CD14-positive monocyte (primary cell): ENCODE data around the gene TRIOBP. TPM values are rescaled to one million over a fixed set of nuclear protein-coding genes. Genes with fewer than 3 reads are reported as not detected.

Source experiments
- DNase-seq, 3 donors: peaks; one replicate each; pipeline ENCODE4 v3.0.0-alpha.2; 2011 to 2022
- H2AFZ ChIP-seq: 2 replicates; pipeline ENCODE4 v1.6.0; 2012; ENCODE audit warnings: mild to moderate bottlenecking, low read depth, low read length, inconsistent platforms; ENCODE audit not compliant: insufficient read depth, poor library complexity, severe bottlenecking
- H3K27ac ChIP-seq, 2 donors: 1 replicate in 1 of 2; 2 replicates in 1 of 2; pipeline ENCODE4 v1.5.1; 2012 to 2013; ENCODE audit warnings: low read length in 2 of 2, control low read depth in 1 of 2, inconsistent platforms in 1 of 2, low read depth in 1 of 2, mild to moderate bottlenecking in 1 of 2
- H3K27me3 ChIP-seq, 2 donors: one replicate each; pipeline versions ENCODE4 v1.6.0 to v1.6.1; 2011 to 2013; ENCODE audit warnings: low read length in 2 of 2; ENCODE audit not compliant: control insufficient read depth in 2 of 2, insufficient read depth in 2 of 2
- H3K36me3 ChIP-seq, 2 donors: replicated peaks in 1 of 2; 1 replicate in 1 of 2; 2 replicates in 1 of 2; pipeline versions ENCODE4 v1.5.1 to v1.6.1; 2012 to 2013; ENCODE audit warnings: low read length in 2 of 2, control low read depth in 1 of 2, inconsistent platforms in 1 of 2, mild to moderate bottlenecking in 1 of 2; ENCODE audit not compliant: insufficient read depth in 2 of 2, control insufficient read depth in 1 of 2
- H3K4me1 ChIP-seq, 2 donors: 1 replicate in 1 of 2; 2 replicates in 1 of 2; pipeline versions ENCODE4 v1.5.1 to v1.6.1; 2012 to 2013; ENCODE audit warnings: low read length in 2 of 2, control low read depth in 1 of 2, inconsistent platforms in 1 of 2, mild to moderate bottlenecking in 1 of 2, moderate library complexity in 1 of 2; ENCODE audit not compliant: insufficient read depth in 2 of 2, control insufficient read depth in 1 of 2
- H3K4me2 ChIP-seq: replicated peaks from 2 replicates; pipeline ENCODE3; 2012; ENCODE audit warnings: low read length, moderate library complexity, mild to moderate bottlenecking; ENCODE audit not compliant: poor library complexity, severe bottlenecking; ENCODE audit errors: extremely low read depth
- H3K4me3 ChIP-seq, 3 experiments: fragments of 200-600 bp in 1 of 3; sonication (generic) in 1 of 3; replicated peaks in 1 of 3; 1 replicate in 2 of 3; 2 replicates in 1 of 3; pipeline ENCODE4 v1.5.1; 2011 to 2013; ENCODE audit warnings: low read length in 3 of 3, mild to moderate bottlenecking in 3 of 3, control low read depth in 2 of 3, low read depth in 2 of 3, inconsistent platforms in 1 of 3, moderate library complexity in 1 of 3
- H3K79me2 ChIP-seq: 2 replicates; pipeline ENCODE4 v1.6.0; 2012; ENCODE audit warnings: mild to moderate bottlenecking, control low read depth, inconsistent platforms, low read length, moderate library complexity; ENCODE audit not compliant: insufficient read depth
- H3K9ac ChIP-seq: 2 replicates; pipeline ENCODE4 v1.6.0; 2017; ENCODE audit warnings: low read length, mild to moderate bottlenecking; ENCODE audit not compliant: insufficient read depth, poor library complexity, severe bottlenecking
- H3K9me3 ChIP-seq, 2 donors: replicated peaks in 1 of 2; 1 replicate in 1 of 2; 2 replicates in 1 of 2; pipeline versions ENCODE4 v1.5.1 to v1.6.1; 2012 to 2013; ENCODE audit warnings: low read length in 2 of 2, control low read depth in 1 of 2; ENCODE audit not compliant: control insufficient read depth in 1 of 2, insufficient read depth in 1 of 2
- H4K20me1 ChIP-seq: 2 replicates; pipeline ENCODE4 v1.6.0; 2012; ENCODE audit warnings: mild to moderate bottlenecking, low read length, control low read depth, moderate library complexity; ENCODE audit not compliant: insufficient read depth
- H3K27ac Mint-ChIP-seq, 7 donors: one replicate each; pipeline ENCODE4 v1.8.0; 2020; ENCODE audit warnings: mild to moderate bottlenecking in 7 of 7, mixed read lengths in 7 of 7, moderate library complexity in 6 of 7, inconsistent platforms in 2 of 7
- H3K27me3 Mint-ChIP-seq, 3 donors: one replicate each; pipeline ENCODE4 v1.8.0; 2021 to 2022; ENCODE audit warnings: low read depth in 3 of 3, mild to moderate bottlenecking in 3 of 3, mixed read lengths in 3 of 3, moderate library complexity in 3 of 3, inconsistent platforms in 1 of 3
- H3K36me3 Mint-ChIP-seq, 2 donors: one replicate each; pipeline ENCODE4 v1.8.0; 2020; ENCODE audit warnings: mixed read lengths in 2 of 2, inconsistent platforms in 1 of 2, mild to moderate bottlenecking in 1 of 2
- H3K4me1 Mint-ChIP-seq: one replicate; pipeline ENCODE4 v1.8.0; 2020; ENCODE audit warnings: mild to moderate bottlenecking, mixed read lengths
- H3K4me3 Mint-ChIP-seq, 2 donors: one replicate each; pipeline ENCODE4 v1.8.0; 2020; ENCODE audit warnings: mild to moderate bottlenecking in 2 of 2, mixed read lengths in 2 of 2, moderate library complexity in 1 of 2
- H3K9me3 Mint-ChIP-seq, 7 donors: one replicate each; pipeline ENCODE4 v1.8.0; 2020 to 2022; ENCODE audit warnings: mixed read lengths in 7 of 7, mild to moderate bottlenecking in 6 of 7, moderate library complexity in 6 of 7, inconsistent platforms in 2 of 7
- WGBS: methylation state at CpG from one replicate; pipeline ENCODE4 v1.1.5; 2013; ENCODE audit warnings: missing lambda C conversion rate; ENCODE audit not compliant: insufficient coverage; 5-methylcytosine and 5-hydroxymethylcytosine counted together
- intact Hi-C, 2 donors: fragments of 100-400 bp; cut with micrococcal nuclease; formaldehyde crosslinking; loops; one replicate each; pipeline versions ENCODE4 v1.15.0 to v1.15.1; 2023
- polyA plus RNA-seq, 3 donors: library from polyadenylated mRNA; depleted of rRNA in 1 of 3; unstranded in 2 of 3; stranded (reverse) in 1 of 3; fragments of 300-500 nt in 2 of 3; fragments of >200 nt in 1 of 3; fragmentation: Illumina TruSeq in 2 of 3; gene quantifications; 1 replicate in 2 of 3; 2 replicates in 1 of 3; pipeline ENCODE4 v1.2.3, GENCODE V29; 2012 to 2021
- TF ChIP-seq, protein P1 (sequence below): fragments of 200-600 bp; IDR thresholded peaks from one replicate; pipeline ENCODE4 v1.8.0; 2022; ENCODE audit warnings: antibody characterized with exemption, mild to moderate bottlenecking

TRIOBP gene
- polyA plus RNA-seq, 3 donors, result 43.0 to 46.6 (median 44.7) TPM

DNA sequence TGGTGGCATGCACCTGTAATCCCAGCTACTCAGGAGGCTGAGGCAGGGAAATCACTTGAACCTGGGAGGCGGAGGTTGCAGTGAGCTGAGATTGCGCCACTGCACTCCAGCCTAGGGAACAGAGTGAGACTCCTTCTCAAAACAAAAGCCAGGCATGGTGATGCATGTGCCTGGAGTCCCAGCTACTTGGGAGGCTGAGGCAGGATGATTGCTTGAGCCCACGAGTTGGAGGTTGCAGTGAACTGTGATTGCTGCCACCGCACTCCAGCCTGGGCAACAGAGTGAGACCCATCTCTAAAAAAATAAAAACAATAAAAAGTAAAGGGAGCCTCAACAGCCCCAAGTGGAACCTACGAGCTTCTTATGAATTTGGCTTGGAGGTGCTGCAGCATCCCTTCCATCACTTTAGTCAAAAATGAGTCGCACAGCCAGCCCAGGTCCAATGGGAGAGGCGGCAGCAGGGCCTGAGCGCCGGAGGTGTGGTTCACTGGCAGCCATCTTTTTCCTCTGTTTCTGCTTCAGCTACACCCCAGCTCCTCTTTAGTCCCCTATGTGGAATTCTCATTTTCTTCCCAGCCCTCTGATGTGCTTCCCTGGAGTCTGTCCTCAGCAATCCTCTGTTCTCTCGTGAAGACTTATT, 81.6 kb downstream of the TRIOBP start:
- intact Hi-C loops, result no loop called here
- Mint-ChIP-seq H3K27me3 (peaks cover 0 to 6% (median 1%) of the 10 kb centered on the region in 3 donors), H3K4me1 (no peaks in the 10 kb centered on the region), H3K36me3 (peaks cover 11 to 18% of the 10 kb centered on the region in 2 donors), H3K27ac (peak overlapping the region in 1 of 7 donors; percentile 24), H3K9me3 (no peaks in the 10 kb centered on the region), H3K4me3 (no peak overlapping the region)
- no peak overlapping the region for H3K9ac ChIP-seq
- peaks cover 12 to 16% of the 10 kb centered on the region in 2 donors for H3K36me3 ChIP-seq
- H3K27me3 ChIP-seq, result no peaks in the 10 kb centered on the region
- WGBS, result 93% methylated on average over 8 of the region's 10 CpGs
- H4K20me1 ChIP-seq, result no peaks in the 10 kb centered on the region
- no peaks in the 10 kb centered on the region for H3K9me3 ChIP-seq
- H3K4me1 ChIP-seq, result no peaks in the 10 kb centered on the region
- TF ChIP-seq, protein P1, sequence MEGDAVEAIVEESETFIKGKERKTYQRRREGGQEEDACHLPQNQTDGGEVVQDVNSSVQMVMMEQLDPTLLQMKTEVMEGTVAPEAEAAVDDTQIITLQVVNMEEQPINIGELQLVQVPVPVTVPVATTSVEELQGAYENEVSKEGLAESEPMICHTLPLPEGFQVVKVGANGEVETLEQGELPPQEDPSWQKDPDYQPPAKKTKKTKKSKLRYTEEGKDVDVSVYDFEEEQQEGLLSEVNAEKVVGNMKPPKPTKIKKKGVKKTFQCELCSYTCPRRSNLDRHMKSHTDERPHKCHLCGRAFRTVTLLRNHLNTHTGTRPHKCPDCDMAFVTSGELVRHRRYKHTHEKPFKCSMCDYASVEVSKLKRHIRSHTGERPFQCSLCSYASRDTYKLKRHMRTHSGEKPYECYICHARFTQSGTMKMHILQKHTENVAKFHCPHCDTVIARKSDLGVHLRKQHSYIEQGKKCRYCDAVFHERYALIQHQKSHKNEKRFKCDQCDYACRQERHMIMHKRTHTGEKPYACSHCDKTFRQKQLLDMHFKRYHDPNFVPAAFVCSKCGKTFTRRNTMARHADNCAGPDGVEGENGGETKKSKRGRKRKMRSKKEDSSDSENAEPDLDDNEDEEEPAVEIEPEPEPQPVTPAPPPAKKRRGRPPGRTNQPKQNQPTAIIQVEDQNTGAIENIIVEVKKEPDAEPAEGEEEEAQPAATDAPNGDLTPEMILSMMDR, result no peak
- no peaks in the 10 kb centered on the region for H3K79me2 ChIP-seq
- DNase-seq, result no peak
- no peak overlapping the region for H3K27ac ChIP-seq
- H2AFZ ChIP-seq, result no peak overlapping the region
- H3K4me2 ChIP-seq, result no peak overlapping the region
- H3K4me3 ChIP-seq, result no peak overlapping the region

DNA sequence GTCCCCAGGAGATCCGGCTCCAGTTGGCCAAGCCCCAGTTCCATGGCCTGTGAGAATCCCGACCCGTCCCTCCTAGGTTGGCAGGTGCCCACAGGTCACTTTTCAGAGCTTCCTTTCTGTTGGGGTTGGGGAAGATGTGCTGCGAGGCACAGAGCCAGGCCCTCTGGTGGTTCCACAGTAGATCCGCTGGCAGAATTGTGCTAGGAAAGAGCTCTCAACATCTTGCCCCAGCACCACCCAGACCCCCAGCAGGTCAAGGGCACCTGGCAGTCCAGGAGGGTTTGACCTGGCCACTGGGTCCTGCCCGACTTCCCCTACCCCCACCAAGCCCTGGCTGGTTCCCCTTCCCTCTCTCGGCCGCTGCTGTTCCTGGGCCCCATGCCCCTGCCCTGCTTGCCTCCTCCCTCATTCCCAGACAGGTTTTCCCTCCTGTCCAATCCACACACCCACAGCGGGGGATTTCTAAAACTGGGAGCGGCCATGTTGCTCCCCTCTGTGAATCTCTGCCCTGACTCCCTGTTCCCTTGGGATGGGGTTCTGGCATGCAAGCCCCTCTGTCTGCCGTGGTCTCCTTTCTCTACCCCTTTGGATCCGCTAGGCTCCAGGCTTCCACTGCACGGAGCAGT, 84.7 kb downstream of the TRIOBP start:
- H3K27ac Mint-ChIP-seq, result no peak overlapping the region
- H3K4me1 ChIP-seq, result no peaks in the 10 kb centered on the region
- H3K9me3 Mint-ChIP-seq, result peaks cover 0 to 2% (median 0%) of the 10 kb centered on the region in 7 donors
- no peak overlapping the region for H3K4me2 ChIP-seq
- H3K79me2 ChIP-seq, result no peaks in the 10 kb centered on the region
- H4K20me1 ChIP-seq, result no peaks in the 10 kb centered on the region
- no peaks in the 10 kb centered on the region for H3K36me3 Mint-ChIP-seq
- H3K27ac ChIP-seq, result no peak overlapping the region
- WGBS, result 95% methylated on average over 8 of the region's 13 CpGs
- no peaks in the 10 kb centered on the region for H3K36me3 ChIP-seq
- H3K4me3 Mint-ChIP-seq, result no peak overlapping the region
- H3K9ac ChIP-seq, result no peak overlapping the region
- no peaks in the 10 kb centered on the region for H3K9me3 ChIP-seq
- H3K4me1 Mint-ChIP-seq, result no peaks in the 10 kb centered on the region
- H2AFZ ChIP-seq, result no peak overlapping the region
- no peak overlapping the region for H3K4me3 ChIP-seq
- no peaks in the 10 kb centered on the region for H3K27me3 ChIP-seq
- H3K27me3 Mint-ChIP-seq, result peaks cover 1 to 7% (median 6%) of the 10 kb centered on the region in 3 donors
- DNase-seq, result no peak
- TF ChIP-seq, protein P1, result no peak
- intact Hi-C loops, result no loop called here
